ENCODE measurements around the gene RGS14. TPM values are rescaled to one million over a fixed set of nuclear protein-coding genes. Genes with fewer than 3 reads are reported as not detected.
"Not testable (repeated sequence)": the region's sequence is repeated elsewhere in the genome, so short reads cannot be mapped to it uniquely, and the experiment has no call there.

Gene RGS14
- total RNA-seq, 1 experiment from 2014 or later = 4.8 TPM

GRCh38 chr5:177371120-177372033 is 13.7 kb downstream of the RGS14 start:
- Histone ChIP-seq H3K36me3 (no peaks in the 10 kb centered on the region), H3K27me3 (0 out of 2 replicates have a peak, but pooled peaks cover 3% of the 10 kb centered on the region), H3K4me1 (peaks cover 8% of the 10 kb centered on the region; the same call in 1 of the 2 replicates), H3K4me3 (peak overlapping the region; percentile 57), H3K9me3 (replicated peaks) (no peaks in the 10 kb centered on the region), H3K27ac (no peak overlapping the region)
- DNase-seq = no peak

- peaks cover 7% of the 10 kb centered on the region; the same call in 1 of the 2 replicates for H3K4me1 ChIP-seq
- H3K9me3 ChIP-seq (replicated peaks) = no peaks in the 10 kb centered on the region
- DNase-seq = no peak
- no peak overlapping the region for H3K4me3 ChIP-seq
- H3K27ac ChIP-seq = no peak overlapping the region
- no peaks in the 10 kb centered on the region for H3K36me3 ChIP-seq
- H3K27me3 ChIP-seq = 0 out of 2 replicates have a peak, but pooled peaks cover 3% of the 10 kb centered on the region
Measured at GRCh38 chr5:177372034-177372896, 14.5 kb downstream of the RGS14 start.

- no peak for DNase-seq
- Histone ChIP-seq H3K4me1 (peaks cover 7% of the 10 kb centered on the region; the same call in 1 of the 2 replicates), H3K27ac (no peak overlapping the region), H3K4me3 (no peak overlapping the region), H3K36me3 (no peaks in the 10 kb centered on the region), H3K27me3 (0 out of 2 replicates have a peak, but pooled peaks cover 3% of the 10 kb centered on the region), H3K9me3 (replicated peaks) (no peaks in the 10 kb centered on the region)
Measured at GRCh38 chr5:177372910-177373309, 15.2 kb downstream of the RGS14 start.

- no peaks in the 10 kb centered on the region for H3K36me3 ChIP-seq
- H3K9me3 ChIP-seq (replicated peaks) = no peaks in the 10 kb centered on the region
- no peak overlapping the region for H3K4me3 ChIP-seq
- peaks cover 7% of the 10 kb centered on the region; the same call in 1 of the 2 replicates for H3K4me1 ChIP-seq
- no peak for DNase-seq
- no peak overlapping the region for H3K27ac ChIP-seq
- H3K27me3 ChIP-seq = 0 out of 2 replicates have a peak, but pooled peaks cover 3% of the 10 kb centered on the region
Measured at GRCh38 chr5:177373806-177374205, 16.1 kb downstream of the RGS14 start.

DNA sequence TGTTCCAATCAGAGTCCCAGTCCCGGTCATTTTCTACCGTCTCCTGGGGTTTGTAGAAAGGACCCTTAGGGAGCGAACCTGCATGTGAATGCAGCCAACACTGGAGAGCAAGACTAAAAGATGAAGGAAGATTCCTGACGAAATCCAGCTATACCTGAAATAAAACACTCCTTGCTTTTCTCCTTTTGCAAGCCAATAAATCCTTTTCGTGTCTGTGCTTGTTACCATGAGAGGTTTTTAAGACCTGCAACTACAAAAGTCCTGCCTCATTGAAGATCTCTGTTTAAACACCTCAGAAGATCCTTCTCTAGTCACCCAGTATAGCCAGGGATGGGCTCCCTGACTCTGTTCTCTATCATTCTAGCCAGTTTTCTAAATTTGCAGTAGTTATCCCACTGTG is 16.5 kb downstream of the RGS14 start:
- no peak overlapping the region for H3K4me3 ChIP-seq
- peaks cover 7% of the 10 kb centered on the region; the same call in 1 of the 2 replicates for H3K4me1 ChIP-seq
- no peak for DNase-seq
- H3K27ac ChIP-seq = no peak overlapping the region
- no peaks in the 10 kb centered on the region for H3K9me3 ChIP-seq (replicated peaks)
- H3K27me3 ChIP-seq = 0 out of 2 replicates have a peak, but pooled peaks cover 3% of the 10 kb centered on the region
- no peaks in the 10 kb centered on the region for H3K36me3 ChIP-seq

DNA sequence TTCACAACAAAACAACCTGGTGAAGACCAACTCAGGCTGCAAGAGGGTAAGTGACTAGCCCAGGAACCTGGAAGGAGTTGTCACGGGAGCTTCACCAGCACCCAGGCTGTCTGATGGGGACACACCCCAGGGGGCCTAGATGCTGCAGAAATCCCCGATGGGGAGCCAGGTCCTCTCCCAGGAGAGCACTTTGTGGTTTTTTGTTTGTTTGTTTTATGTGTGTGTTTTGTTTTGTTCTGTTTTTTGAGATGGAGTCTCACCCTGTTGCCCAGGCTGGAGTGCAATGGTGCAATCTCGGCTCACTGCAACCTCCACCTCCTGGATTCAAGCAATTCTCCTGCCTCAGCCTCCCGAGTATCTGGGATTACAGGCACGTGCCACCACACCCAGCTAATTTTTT is 17.8 kb downstream of the RGS14 start:
- H3K36me3 ChIP-seq; H3K4me1 ChIP-seq; H3K9me3 ChIP-seq (replicated peaks); DNase-seq; H3K27me3 ChIP-seq; H3K27ac ChIP-seq; H3K4me3 ChIP-seq: not testable (repeated sequence)

GRCh38 chr5:177376107-177376506 is 18.4 kb downstream of the RGS14 start:
- Histone ChIP-seq H3K27ac (no peak overlapping the region), H3K4me3 (no peak overlapping the region), H3K4me1 (no peaks in the 10 kb centered on the region), H3K27me3 (0 out of 2 replicates have a peak, but pooled peaks cover 3% of the 10 kb centered on the region), H3K9me3 (replicated peaks) (no peaks in the 10 kb centered on the region), H3K36me3 (no peaks in the 10 kb centered on the region)
- no peak for DNase-seq

DNA sequence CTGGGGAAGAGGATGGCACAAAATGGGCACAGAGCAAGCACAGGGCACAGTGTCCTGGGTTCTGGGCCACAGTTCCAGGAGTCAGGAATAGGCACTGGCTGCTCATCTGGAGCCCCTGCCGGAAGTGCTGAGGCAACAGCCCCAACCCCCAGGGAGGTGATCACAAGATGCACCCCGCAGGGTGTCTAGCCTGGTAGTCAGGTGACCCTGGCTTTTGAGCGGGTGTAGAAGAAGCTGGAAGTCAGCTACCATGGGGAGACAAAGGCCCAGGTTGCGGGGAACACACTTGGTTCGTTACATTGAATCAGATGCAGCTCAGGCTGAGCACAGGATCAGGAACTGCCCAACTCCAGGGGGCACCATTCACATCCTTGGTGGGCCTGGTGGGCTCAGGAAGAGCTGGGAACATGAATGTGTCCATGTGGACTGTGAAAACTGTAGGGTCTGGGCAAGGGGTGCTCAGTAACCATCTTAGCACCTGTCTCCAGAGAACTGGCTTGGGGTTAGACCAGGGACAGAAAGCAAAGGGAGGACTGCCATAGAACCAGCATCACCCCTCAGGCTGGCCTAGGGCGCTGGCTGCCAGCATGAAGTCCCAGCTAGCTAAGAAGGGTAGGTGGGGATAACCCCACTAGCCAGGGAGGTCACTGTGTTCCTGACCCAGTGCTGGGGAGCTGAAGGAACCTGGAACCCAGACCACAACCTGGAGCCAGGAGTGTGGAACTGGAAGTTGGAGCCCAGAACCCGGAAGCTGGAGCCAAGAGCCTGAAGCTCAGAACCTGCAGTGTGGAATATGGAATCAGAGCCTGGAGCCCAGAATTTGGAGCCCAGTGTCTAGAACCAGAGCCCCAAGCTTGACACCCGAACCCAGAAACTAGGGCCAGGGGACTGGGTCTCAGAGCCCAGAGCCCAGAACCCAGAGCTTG is 20.4 kb downstream of the RGS14 start:
- no peaks in the 10 kb centered on the region for H3K4me1 ChIP-seq
- no peaks in the 10 kb centered on the region for H3K36me3 ChIP-seq
- no peak overlapping the region for H3K27ac ChIP-seq
- no peak overlapping the region for H3K4me3 ChIP-seq
- peaks cover 13% of the 10 kb centered on the region for H3K27me3 ChIP-seq
- no peak for DNase-seq
- H3K9me3 ChIP-seq (replicated peaks) = no peaks in the 10 kb centered on the region

- no peaks in the 10 kb centered on the region for H3K4me1 ChIP-seq
- no peak overlapping the region for H3K27ac ChIP-seq
- H3K9me3 ChIP-seq (replicated peaks) = no peaks in the 10 kb centered on the region
- H3K27me3 ChIP-seq = peaks cover 19% of the 10 kb centered on the region
- H3K36me3 ChIP-seq = no peaks in the 10 kb centered on the region
- DNase-seq = no peak
- H3K4me3 ChIP-seq = no peak overlapping the region
Measured at GRCh38 chr5:177378884-177379883, 21.5 kb downstream of the RGS14 start.

GRCh38 chr5:177380805-177381126 is 23.0 kb downstream of the RGS14 start:
- H3K4me1 ChIP-seq = no peaks in the 10 kb centered on the region
- no peak overlapping the region for H3K4me3 ChIP-seq
- no peak for DNase-seq
- peaks cover 18% of the 10 kb centered on the region for H3K27me3 ChIP-seq
- H3K9me3 ChIP-seq (replicated peaks) = no peaks in the 10 kb centered on the region
- no peaks in the 10 kb centered on the region for H3K36me3 ChIP-seq
- H3K27ac ChIP-seq = no peak overlapping the region

- Histone ChIP-seq H3K4me3 (no peak overlapping the region), H3K9me3 (replicated peaks) (no peaks in the 10 kb centered on the region), H3K4me1 (no peaks in the 10 kb centered on the region), H3K27me3 (peaks cover 24% of the 10 kb centered on the region), H3K36me3 (no peaks in the 10 kb centered on the region), H3K27ac (no peak overlapping the region)
- DNase-seq = no peak
Measured at GRCh38 chr5:177382423-177383029, 24.8 kb downstream of the RGS14 start.

DNA sequence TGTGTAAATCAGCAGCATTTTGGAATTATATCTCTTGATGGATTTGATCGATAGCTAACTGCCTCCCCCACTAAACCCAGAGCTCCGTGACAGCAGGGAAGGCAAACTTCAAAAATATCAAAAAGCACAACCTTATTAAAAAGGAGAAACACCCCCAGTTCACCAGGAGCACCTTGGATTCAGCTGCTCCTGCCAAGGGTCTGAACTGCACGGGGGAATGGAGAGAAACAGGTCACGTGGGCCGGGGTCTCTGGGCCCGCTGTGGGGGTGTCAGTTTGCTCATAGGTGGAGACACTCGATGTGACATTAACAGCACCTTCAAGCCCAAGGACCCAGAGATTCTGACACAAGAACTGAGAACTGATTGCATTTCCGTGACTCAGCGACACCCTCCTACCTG is 25.5 kb downstream of the RGS14 start:
- no peaks in the 10 kb centered on the region for H3K36me3 ChIP-seq
- peaks cover 24% of the 10 kb centered on the region for H3K27me3 ChIP-seq
- H3K27ac ChIP-seq = no peak overlapping the region
- no peak overlapping the region for H3K4me3 ChIP-seq
- no peaks in the 10 kb centered on the region for H3K9me3 ChIP-seq (replicated peaks)
- no peak for DNase-seq
- H3K4me1 ChIP-seq = no peaks in the 10 kb centered on the region

DNA sequence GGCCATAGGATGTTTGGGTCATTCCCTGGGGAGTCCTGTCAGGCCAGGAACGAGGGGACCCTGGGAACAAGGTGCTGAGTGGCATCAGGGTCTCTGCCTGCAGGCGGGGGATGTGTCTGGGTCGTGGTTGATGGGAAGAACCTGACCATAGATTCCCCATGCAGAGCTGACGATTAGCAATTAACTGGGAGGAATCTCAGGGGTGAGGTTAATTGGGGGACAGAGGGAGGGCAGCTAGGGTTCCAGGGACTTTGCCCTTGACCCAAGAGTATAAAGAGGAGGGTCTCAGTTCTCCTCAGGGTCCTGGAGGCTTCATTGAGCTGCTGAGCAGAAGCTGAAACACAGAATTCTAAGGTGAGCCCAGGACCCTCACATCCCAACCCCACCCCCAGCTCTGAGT is 26.4 kb downstream of the RGS14 start, which contains the start of gene SLC34A1:
Gene SLC34A1 (plus strand): TSS at position 301 of the 400 bp plus-strand sequence. CDS start 1,308 bp downstream, outside the sequence.
- Histone ChIP-seq H3K27ac (no peak within 1 kb of the TSS), H3K4me3 (no peak within 1 kb of the TSS), H3K36me3 (no peaks in the 10 kb centered on the region), H3K4me1 (no peaks in the 10 kb centered on the region), H3K9me3 (replicated peaks) (no peaks in the 10 kb centered on the region), H3K27me3 (peaks cover 24% of the 10 kb centered on the region)
- DNase-seq = no peak
